Ectodermal cell (in vitro differentiated cells): ENCODE measurements around the gene C14orf39.

Source experiments
- H3K27ac ChIP-seq: 2 replicates; pipeline ENCODE4 v1.7.0; 2013; ENCODE audit warnings: mild to moderate bottlenecking, low read depth, low read length; ENCODE audit not compliant: insufficient read depth, poor library complexity, severe bottlenecking
- H3K27me3 ChIP-seq: 2 replicates; pipeline ENCODE4 v1.7.0; 2013; ENCODE audit warnings: mild to moderate bottlenecking, low read length; ENCODE audit not compliant: insufficient read depth, control insufficient read depth, poor library complexity, severe bottlenecking
- H3K36me3 ChIP-seq: one replicate; pipeline ENCODE4 v1.7.0; 2013; ENCODE audit warnings: low read length; ENCODE audit not compliant: control insufficient read depth, insufficient read depth
- H3K4me1 ChIP-seq: one replicate; pipeline ENCODE4 v1.7.0; 2013; ENCODE audit warnings: low read length; ENCODE audit not compliant: control insufficient read depth, insufficient read depth
- H3K4me3 ChIP-seq: 2 replicates; pipeline ENCODE4 v1.7.0; 2013; ENCODE audit warnings: low read depth, low read length, control low read depth; ENCODE audit not compliant: insufficient read depth
- H3K9me3 ChIP-seq: 2 replicates; pipeline ENCODE4 v1.7.0; 2013; ENCODE audit warnings: mild to moderate bottlenecking, low read length, moderate library complexity; ENCODE audit not compliant: control insufficient read depth
- WGBS, 2 experiments: methylation state at CpG; one replicate each; pipeline ENCODE4 v1.1.7; 2013; ENCODE audit warnings: missing lambda C conversion rate in 2 of 2; 5-methylcytosine and 5-hydroxymethylcytosine counted together

The C14orf39 gene

DNA sequence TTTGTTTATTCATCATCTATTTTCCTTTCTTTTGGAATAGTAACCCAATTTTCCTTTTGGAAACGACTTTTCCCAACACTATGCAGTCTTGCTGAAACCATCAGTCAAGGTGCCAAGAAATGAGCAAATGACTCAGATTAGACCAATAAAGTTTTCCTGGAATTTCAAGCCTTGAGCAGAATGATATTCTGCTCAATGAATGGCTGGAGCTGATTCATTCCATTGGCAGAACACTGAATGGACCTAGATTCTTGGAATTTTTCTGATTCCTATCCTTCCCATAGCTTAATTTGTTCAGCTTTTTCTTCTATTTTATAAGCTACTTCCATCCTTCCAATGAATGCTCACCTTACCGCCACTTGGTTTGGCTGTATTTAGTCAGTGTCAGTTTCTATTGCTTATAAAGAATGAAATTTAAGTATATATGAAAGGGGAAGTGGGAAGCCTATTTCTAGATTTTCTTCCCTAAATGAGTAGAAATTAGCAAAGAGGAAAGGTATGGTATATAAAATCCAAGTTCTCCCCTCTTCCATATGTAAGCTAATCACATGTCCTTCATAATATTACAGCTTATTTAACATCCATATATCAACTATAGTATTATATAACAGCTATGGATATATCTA lies 89.0 kb downstream of the C14orf39 start:
- WGBS, 2 experiments, result 87 to 93% methylated on average over 1 to 2 of the region's 2 CpGs
- Histone ChIP-seq H3K4me3 (no peak overlapping the region), H3K4me1 (no peaks in the 10 kb centered on the region), H3K9me3 (no peaks in the 10 kb centered on the region), H3K36me3 (no peaks in the 10 kb centered on the region), H3K27ac (no peak overlapping the region), H3K27me3 (no peaks in the 10 kb centered on the region)
